RKO (cell line): ENCODE measurements around the gene APLP1.

Source experiments
- DNase-seq: peaks from one replicate; pipeline ENCODE4 v3.0.0-alpha.2; 2016; ENCODE audit warnings: low spot score

The APLP1 gene

DNA sequence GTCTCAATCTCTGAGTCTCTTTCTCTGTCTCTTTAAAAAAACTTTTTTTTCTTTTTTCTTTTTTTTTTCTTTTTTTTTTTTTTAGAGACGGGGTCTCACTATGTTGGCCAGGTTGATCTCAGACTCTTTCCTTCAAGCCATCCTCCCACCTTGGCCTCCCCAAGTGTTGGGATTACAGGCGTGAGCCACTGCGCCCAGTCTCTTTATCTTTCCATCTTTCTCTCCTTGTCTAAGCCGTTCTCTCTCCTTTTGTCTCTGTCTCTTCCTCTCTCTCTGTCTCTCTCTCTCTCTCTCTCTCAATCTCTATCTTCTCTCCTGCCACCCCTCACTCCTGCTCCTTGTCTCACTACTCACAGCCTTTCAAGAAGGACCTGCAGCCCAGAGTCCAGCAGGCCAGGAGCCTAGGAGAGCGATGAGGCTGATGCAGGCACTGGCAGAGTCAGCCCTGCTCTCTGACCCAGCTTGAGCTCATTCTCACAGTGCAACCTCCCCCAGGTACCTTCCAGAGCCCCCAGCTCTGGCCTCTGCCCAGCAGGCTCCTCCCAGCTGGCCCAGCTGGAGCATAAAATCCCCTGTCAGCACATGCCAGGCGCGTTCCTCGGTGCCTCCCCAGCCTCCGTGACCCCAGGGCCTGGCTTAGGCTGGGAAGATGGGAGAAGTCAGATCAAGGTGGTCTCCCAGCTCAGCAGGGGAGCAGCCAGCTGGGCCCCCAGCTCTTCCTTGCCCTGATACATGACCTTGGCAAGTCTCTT, 16.2 kb upstream of the APLP1 start, which contains the start of gene NPHS1:
Gene NPHS1 (minus strand): TSS at position 476 of the 752 bp plus-strand sequence. CDS start 667 bp downstream, outside the sequence.
- no peak for DNase-seq

DNA sequence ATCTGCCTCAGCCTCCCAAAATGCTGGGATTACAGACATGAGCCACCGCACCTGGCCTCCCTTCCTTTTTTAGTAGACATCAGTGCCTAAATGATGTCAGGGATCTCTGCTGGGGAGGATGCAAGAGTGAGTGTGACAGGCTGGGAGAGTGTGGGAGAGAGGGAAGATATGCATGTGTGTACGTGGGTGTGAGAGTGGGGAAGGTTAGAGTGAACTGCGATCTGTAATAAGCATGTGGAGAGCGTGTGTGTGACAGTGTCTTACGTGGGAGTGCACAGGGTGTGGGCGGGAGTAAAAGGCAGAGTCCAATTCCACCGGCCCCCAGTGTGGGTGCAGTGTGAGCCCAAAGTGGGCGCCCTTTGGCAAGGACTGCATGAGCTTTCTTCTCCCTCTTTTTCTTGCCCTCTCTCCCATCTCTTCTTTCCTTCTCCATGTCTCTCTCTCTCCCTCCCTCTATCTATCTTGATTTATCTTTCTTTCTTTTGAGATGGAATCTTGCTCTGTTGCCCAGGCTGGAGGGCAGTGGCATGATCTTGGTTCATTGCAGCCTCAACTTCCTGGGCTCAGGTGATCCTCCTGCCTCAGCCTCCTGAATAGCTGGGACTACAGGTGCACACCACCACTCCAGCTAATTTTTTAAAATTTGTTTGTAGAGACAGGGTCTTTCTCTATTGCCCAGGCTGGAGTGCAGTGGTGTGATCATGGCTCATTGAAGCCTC, 15.2 kb upstream of the APLP1 start:
- DNase-seq = no peak

DNA sequence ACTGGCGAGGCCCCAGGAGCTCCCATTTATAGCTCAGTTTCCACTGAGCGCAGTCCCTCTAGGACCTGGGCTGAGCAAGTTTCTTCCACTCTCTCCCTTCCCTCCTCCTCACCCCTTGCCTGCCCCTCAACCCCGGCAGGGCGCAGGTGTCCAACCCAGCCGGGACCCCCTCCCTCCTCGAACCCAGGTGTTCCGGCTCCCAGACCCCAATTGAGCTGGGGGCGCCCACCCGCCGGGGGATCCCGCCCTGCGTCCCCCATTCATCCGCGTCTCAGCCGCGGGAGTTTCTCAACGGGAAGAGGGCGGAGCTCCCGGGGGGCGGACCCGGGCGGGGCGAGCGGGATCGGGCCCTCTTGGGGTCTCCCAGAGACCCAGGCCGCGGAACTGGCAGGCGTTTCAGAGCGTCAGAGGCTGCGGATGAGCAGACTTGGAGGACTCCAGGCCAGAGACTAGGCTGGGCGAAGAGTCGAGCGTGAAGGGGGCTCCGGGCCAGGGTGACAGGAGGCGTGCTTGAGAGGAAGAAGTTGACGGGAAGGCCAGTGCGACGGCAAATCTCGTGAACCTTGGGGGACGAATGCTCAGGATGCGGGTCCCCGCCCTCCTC, 11.7 kb upstream of the APLP1 start, which contains the start of gene KIRREL2:
Gene KIRREL2 (plus strand): TSS at position 366 of the 604 bp plus-strand sequence. CDS start 209 bp downstream, at position 575.
- no peak for DNase-seq

DNA sequence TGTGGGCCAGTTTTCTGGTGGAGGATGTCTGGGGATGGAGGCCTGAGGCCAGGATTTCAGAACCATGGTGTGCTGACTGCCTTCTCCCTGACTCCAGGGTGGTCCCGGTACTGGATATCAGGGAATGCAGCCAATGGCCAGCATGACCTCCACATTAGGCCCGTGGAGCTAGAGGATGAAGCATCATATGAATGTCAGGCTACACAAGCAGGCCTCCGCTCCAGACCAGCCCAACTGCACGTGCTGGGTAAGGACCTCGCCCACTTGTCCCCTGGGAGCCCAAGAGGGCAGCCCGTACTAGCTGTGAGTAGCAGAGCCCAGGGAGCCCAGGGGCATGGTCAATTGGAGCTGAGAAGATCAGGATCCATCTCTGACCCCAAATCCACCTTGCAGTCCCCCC, 10.1 kb upstream of the APLP1 start:
- no peak for DNase-seq

DNA sequence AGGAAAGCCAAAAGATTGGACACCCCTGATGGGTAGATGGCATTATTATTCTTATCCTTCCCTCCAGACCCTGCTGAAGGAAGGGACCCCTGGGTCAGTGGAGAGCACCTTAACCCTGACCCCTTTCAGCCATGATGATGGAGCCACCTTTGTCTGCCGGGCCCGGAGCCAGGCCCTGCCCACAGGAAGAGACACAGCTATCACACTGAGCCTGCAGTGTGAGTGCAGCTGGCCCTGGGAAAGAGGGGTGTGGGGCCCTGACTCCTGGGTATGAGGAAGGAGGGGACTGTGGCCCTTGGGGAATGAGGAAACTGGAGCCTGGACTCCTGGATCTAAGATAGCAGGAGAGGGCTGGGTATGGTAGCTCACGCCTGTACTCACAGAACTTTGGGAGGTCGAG, 9.0 kb upstream of the APLP1 start:
- DNase-seq = no peak

DNA sequence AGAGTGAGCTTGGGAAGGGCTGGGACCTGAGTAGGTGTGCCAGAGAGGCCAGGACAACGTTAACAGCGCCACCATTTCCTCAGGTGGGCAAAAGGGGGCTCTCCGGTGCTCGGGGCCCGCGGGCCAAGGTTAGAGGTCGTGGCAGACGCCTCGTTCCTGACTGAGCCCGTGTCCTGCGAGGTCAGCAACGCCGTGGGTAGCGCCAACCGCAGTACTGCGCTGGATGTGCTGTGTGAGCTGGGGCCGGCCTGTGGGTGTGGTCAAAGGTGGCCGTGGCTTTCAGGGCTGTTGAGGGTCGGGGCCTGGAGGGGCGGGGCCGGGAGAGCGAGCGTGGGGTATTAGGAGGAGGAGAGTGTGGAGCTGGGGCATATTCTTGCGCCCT, 7.9 kb upstream of the APLP1 start:
- DNase-seq = no peak

DNA sequence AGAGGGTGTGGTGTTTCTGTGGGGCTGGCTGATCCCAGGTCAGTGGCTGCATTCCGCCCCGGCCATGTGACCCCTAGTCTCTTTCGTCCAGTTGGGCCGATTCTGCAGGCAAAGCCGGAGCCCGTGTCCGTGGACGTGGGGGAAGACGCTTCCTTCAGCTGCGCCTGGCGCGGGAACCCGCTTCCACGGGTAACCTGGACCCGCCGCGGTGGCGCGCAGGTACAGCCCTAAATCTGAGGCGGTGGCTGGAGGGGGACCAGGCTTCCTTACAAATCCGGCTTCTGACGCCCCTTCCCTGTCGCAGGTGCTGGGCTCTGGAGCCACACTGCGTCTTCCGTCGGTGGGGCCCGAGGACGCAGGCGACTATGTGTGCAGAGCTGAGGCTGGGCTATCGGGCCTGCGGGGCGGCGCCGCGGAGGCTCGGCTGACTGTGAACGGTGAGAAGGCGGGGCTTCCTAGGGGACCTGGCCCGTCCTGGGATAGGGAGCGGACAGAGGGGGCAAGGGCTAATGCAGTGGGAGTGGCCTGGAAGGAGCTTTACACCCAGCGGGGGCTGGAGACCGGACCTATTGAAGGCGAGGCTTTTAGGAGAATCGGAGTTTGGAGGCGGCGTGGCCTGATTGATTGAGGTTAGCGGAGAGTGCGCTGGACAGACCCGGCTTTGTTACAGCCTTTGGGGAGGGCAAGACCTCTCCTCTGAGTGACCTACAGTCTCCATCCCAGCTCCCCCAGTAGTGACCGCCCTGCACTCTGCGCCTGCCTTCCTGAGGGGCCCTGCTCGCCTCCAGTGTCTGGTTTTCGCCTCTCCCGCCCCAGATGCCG, 7.3 kb upstream of the APLP1 start:
- no peak for DNase-seq

DNA sequence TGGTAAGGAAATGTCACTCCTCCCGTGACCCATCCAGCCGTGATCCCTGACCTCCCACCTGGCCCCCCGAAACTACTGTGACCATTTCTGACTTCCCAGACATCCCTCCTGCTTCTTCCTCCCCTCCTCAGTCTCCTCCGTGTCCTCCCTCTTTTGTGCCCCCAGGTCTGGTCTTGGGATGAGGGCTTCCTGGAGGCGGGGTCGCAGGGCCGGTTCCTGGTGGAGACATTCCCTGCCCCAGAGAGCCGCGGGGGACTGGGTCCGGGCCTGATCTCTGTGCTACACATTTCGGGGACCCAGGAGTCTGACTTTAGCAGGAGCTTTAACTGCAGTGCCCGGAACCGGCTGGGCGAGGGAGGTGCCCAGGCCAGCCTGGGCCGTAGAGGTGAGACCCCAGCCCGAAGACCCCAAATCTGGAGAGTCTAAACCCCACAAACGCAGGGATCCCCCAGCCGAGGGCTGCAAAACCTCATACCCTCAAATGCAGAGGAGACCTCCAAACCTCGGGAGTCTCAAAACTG, 6.7 kb upstream of the APLP1 start:
- DNase-seq = no peak

DNA sequence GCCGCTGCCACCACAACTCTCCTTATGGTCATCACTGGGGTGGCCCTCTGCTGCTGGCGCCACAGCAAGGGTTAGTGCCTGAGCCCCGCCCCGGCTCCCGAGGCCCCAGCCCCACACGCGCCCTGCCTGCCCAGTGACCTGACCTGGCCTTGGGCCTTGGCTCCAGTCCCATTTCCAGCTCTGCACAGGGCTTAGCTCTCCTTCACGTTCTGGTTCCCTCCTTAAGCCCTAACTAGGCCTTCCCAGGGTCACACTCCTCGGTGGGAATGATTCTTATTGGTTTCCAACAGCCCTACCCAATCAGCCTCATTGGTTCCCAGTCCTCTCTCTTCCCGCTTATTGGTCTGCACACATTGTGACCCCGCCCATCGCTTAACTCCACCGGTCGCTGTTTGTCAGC, 5.8 kb upstream of the APLP1 start:
- DNase-seq = no peak

DNA sequence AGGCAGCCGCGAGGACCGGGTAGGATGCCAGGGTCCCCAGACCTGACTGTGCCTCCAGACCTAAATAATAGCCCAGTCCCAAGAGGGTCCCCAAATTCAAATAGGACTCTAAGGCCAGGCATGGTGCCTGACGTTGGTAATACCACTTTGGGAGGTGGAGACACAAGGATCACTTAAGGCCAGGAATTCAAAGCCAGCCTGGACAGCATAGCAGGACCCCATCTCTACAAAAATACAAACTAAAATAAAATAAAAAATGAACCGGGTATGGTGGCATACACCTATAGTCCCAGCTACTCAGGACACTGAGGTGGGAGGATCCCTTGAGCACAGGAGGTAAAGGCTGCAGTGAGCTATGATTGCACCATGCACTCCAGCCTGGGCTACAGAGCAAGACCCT, 5.4 kb upstream of the APLP1 start:
- DNase-seq = no peak

DNA sequence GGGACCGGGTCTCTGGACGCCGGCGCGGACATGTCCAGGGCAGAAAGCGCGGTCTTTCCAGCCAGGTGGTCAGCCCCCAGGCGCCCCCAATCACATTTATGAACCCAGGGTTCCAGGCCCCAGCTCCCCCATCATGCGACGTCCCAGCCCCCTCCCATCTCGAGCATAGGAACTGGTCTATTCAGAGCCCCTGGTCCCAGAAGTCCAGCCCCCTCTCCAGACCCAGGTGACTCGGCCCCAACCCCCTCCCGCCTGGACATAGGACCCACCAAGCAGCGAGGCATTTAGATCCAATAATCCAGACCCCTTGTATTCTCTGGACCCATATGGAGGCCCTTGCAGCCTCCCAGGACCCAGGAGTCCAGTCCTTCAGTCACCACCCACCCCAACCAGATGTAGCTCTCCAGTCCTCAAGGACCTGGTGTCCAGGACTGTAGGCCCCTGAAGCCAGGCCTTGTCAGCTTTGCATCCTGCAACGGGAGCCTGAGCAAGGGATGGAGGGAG, 501 bp downstream of the APLP1 start:
- no peak for DNase-seq

DNA sequence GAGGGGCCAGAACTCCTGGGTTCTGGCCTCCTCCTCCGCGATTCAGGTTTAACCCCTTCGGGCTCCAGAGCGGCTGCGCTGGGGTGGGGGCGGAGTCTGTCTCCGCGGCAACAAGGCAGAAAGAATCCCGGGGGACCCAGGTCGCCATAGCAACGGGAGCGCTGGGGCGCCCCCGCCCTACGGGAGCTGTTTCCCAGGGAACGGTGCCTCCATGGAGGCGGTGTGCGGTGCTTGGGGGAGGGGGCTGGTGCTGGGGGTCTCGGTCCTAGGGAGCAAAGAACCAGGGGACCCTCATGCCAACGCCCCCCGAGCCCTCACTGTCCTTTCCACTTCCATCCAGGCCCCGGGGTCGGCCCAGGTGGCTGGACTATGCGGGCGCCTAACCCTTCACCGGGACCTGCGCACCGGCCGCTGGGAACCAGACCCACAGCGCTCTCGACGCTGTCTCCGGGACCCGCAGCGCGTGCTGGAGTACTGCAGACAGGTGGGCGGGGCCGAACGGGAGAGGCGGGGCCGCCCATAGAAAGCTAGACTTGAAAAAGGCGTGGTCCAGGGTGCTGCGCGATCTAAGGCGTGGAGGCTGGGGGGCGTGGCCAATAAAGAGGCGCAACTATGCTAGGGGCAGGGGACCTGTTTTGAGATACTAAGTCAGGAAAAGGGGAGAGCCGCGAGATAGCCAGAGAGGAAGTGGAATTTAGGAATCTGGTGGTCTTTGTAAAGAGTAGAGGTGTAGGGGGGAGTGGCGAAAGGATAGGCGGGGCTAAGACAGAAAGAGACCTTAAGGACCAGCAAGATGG, 1.2 kb downstream of the APLP1 start:
- peak; percentile 90 for DNase-seq

DNA sequence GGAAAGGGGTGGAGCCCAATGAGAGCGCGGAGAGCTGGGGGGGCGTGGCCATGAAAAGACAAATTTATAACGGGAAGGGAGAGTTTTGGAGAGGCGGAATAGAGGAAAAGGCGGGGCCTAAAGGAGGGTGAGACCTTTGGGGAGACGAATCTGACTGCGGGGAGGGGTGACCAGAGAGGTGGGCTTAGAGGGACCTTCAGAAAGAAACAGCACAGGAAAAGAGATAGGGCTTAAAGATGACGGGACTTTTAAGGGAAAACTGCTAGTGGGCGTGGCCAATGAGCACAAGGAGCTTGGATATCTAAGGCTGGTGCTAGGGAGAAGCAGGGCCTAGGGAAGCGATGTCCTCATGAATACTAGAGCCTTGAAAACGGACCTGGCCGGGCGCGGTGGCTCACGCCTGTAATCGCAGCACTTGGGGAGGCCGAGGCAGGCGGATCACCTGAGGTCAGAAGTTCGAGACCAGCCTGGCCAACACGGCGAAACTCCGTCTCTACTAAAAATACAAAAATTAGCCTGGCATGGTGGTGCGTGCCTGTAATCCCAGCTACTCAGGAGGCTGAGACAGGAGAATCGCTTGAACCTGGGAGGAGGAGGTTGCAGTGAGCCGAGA, 1.9 kb downstream of the APLP1 start:
- DNase-seq = peak; percentile 69

DNA sequence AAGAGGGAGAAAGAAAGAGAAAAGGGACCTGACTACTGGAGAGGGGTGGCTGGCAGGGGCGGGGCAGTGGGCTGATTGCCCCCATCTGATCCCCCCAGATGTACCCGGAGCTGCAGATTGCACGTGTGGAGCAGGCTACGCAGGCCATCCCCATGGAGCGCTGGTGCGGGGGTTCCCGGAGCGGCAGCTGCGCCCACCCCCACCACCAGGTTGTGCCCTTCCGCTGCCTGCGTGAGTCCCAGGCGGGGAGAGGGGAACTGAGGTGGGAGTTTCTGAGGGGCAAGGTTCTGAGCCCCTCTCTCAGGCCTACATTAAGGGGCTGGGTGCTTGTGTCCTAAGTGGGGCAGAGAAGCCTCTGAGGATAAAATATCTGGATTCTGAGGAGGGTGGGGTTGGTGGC, 2.4 kb downstream of the APLP1 start:
- DNase-seq = no peak

DNA sequence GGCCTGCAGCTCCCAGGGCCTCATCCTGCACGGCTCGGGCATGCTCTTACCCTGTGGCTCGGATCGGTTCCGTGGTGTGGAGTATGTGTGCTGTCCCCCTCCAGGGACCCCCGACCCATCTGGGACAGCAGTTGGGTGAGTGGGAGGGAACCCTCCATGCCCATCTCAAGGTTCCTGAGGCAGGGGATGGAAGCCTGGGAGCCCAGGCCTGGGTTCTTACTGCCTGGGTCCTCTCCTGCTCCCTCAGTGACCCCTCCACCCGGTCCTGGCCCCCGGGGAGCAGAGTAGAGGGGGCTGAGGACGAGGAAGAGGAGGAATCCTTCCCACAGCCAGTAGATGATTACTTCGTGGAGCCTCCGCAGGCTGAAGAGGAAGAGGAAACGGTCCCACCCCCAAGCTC, 3.2 kb downstream of the APLP1 start:
- no peak for DNase-seq

DNA sequence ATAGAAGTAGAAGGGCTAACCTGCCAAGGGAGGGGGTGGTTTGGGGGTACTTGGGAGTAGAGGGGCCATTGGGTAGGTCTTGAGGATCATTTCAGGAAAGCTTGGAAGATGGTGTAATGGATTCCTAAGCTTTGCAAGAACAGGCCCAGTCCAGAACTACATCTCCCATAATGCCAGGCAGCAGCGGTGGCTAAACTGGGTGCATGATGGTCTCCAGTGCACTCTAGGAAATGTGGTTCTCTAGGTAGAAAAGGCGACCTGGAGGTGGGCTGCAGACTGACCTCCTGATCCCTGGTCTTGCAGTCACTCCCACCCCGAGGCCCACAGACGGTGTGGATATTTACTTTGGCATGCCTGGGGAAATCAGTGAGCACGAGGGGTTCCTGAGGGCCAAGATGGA, 3.8 kb downstream of the APLP1 start:
- no peak for DNase-seq

DNA sequence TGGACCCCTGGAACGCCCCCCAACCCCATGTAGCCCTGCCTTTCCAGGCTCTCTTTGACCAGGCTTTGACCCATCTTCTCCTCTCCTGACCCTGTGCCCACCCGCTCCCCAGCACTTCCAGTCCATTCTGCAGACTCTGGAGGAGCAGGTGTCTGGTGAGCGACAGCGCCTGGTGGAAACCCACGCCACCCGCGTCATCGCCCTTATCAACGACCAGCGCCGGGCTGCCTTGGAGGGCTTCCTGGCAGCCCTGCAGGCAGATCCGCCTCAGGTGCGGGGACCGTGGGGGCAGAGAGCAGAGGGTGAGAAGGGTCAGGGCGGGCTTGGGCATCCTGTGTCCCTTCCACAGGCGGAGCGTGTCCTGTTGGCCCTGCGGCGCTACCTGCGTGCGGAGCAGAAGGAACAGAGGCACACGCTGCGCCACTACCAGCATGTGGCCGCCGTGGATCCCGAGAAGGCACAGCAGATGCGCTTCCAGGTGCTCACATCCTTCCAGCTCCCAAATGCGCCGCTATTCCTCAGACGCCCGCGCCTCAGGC, 6.1 kb downstream of the APLP1 start:
- no peak for DNase-seq

DNA sequence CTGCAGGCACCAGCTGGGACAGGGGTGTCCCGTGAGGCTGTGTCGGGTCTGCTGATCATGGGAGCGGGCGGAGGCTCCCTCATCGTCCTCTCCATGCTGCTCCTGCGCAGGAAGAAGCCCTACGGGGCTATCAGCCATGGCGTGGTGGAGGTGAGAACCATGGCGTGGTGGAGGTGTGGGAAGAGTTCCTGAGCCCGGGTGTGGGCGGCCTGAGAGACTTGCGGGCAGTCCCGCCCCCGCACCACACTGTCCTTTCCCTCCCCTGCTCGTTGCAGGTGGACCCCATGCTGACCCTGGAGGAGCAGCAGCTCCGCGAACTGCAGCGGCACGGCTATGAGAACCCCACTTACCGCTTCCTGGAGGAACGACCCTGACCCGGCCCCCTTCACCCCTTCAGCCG, 10.7 kb downstream of the APLP1 start:
- DNase-seq = no peak

DNA sequence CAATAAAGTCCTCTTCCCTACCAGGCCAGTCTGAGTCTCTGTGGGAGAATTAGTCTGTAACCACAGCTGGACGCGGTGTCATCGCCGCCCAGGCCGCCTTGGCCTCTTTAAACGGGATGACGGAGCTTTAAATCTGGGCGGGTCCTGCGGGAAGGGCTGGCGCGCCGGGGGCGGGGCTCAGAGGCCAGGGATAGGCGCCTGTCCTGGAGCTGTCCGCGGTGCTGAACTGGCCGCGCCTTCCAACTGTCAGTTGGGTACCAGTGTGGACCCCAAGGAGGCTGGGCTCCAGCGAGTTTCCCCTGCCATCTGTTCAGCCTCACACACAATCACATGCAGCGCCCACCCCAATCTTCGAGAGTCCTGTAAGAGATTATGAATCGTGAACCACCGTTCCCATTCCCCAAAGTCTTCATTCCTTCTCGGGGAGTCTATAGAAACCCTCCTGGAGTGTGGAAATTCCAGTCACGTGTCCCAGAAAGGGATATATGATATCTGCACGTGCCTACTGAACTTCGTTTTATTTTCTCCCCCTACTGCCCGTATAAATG, 11.5 kb downstream of the APLP1 start:
- peak; percentile 95 for DNase-seq
